DMS114 treated with DMSO at 0.1 percent for 48 hours (cell line): ENCODE data around the gene TREML4.

Experiments used
- DNase-seq: peaks from one replicate; lab custom pipeline; 2025; ENCODE audit not compliant: unreplicated experiment; lab: John Stamatoyannopoulos, UW

TREML4 gene

GRCh38 chr6:41283600-41283999 is 55.5 kb downstream of the TREML4 start:
- no peak for DNase-seq

DNA sequence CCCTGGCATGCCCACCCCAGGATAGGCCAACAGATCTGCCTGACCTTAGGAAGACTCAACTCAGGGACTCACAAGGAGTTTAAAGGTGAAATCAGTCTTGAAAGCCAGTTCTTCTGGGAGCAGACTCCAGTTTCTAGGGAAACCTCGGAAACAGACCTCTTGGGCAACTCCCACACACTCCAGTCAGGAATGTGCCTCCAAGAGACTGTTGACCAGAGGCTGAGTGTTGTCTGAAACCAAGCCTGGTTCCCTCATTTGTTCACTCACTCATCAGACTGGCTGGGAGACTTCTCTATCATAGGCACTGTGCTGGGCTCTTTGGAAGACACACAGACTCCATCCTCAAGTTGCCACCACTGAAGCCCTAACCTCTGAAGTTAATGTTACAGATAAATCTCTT is 56.6 kb downstream of the TREML4 start:
- no peak for DNase-seq

DNA sequence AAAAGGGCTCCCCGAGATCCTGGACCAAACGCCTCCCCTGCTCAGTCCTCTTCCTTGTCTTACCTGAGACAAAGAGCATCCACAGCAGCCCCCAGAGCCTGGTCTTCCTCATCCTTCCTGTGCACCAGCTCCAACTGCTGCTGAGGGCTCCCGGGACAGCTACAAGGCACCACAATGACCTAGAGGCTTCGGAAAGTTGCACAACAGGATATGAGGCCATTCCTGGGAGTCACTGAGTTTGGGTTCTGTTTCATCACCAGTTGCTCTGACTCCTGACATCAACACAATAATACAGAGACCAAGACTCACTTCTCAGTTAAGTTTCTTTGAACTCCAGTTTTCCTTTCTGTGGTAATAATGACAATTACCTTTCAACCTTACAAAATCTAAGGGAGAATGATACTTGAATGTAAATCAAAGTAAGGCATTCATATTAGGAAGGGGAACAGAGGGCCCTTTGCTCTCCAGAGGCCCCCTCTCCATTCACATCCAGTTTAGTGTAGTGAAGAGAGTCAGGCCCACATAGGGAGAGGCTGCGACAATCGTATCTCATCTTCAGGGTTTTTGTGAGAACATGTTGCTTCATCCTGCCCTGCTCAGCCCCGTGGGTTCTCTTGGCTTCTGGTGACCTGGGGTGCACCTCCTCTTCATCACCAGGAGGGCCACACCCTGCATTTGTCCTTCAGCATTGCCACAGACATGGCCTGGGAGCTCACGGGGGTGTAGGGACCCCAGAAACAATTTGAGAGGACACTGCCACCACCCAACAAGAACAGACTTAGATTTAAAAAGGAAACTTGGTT is 58.6 kb downstream of the TREML4 start, which contains the start of gene TREM1:
Gene TREM1, minus strand, starts transcription at position 139 of the 803 bp plus-strand sequence. Its CDS starts 27 bp downstream, at position 112.
- no peak for DNase-seq

DNA sequence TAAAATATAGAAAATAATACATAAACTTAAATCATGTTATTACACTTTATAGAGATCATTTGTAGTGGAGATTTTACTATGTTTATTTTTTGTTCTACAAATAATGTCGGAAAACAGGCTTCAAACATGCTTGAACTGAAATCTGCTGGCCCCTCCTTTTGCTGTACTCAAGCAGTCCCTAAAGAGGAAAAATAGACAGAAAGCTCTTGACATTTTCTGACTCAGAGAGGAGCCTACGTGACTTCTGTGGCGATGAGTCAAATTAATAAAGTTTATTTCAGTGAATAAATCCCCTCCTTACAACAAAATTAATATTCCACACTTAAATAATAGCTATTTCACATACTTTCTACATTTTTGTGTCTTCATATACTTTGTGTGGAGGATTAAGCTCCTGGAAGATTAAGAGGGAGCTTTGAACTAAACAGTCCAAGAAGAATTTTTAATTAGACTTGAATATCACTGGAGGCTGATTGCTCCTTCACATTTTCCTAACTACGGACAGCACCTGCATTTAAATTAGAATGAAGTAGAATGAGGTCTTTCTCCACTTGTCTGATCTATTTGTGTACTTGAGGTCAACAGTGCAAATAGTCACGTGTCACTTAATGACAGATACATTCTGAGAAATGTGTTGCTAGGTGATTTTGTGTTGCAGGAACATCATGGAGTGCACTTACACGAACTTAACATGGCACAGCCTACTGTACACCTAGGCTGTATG is 60.0 kb downstream of the TREML4 start:
- no peak for DNase-seq
